OCI-LY7 (cell line): ENCODE measurements around the gene STUM. TPM values are rescaled to one million over a fixed set of nuclear protein-coding genes. Genes with fewer than 3 reads are reported as not detected.

Experiments
- BruUV-seq: library from RNA; stranded (reverse); fragments of 400-500 nt; replicated peaks from 2 replicates; lab custom pipeline; 2021; lab: Mats Ljungman, UMichigan
- CTCF ChIA-PET: fragments of 300-600 bp; sonication (Branson Sonifier 250); formaldehyde crosslinking; loops from one replicate; lab custom pipeline; 2022; ENCODE audit warnings: antibody characterized with exemption; ENCODE audit not compliant: unreplicated experiment; lab: Charles Lee
- POLR2A ChIA-PET: fragments of 300-600 bp; sonication (Branson Sonifier 250); formaldehyde crosslinking; loops from one replicate; lab custom pipeline; 2022; ENCODE audit warnings: antibody characterized with exemption; lab: Charles Lee
- DNase-seq: peaks from one replicate; pipeline ENCODE4 v3.0.0-alpha.2; 2015; ENCODE audit warnings: low spot score
- H2AFZ ChIP-seq: fragments of 200-600 bp; sonication (generic), shearing (Covaris generic); 2 replicates; pipeline ENCODE4 v1.6.1; 2014; ENCODE audit warnings: mild to moderate bottlenecking, antibody characterized with exemption, low read length, moderate library complexity
- H3K27ac ChIP-seq: fragments of 200-600 bp; sonication (generic); 2 replicates; pipeline ENCODE4 v1.5.1; 2014; ENCODE audit warnings: mixed run types, low read depth, mild to moderate bottlenecking, moderate library complexity, low read length, inconsistent platforms; ENCODE audit not compliant: poor library complexity, severe bottlenecking
- H3K36me3 ChIP-seq: fragments of 200-600 bp; sonication (generic); 2 replicates; pipeline ENCODE4 v1.6.1; 2014; ENCODE audit warnings: mild to moderate bottlenecking, antibody characterized with exemption, low read length, moderate library complexity, mixed read lengths; ENCODE audit not compliant: insufficient read depth
- H3K4me1 ChIP-seq: fragments of 200-600 bp; sonication (generic); 2 replicates; pipeline ENCODE4 v1.5.1; 2014; ENCODE audit warnings: mild to moderate bottlenecking, low read length; ENCODE audit not compliant: insufficient read depth, poor library complexity, severe bottlenecking
- H3K4me2 ChIP-seq: fragments of 200-600 bp; sonication (generic); 2 replicates; pipeline ENCODE4 v1.6.1; 2014; ENCODE audit warnings: mild to moderate bottlenecking, low read length
- H3K4me3 ChIP-seq: fragments of 200-600 bp; sonication (generic); 2 replicates; pipeline ENCODE4 v1.5.1; 2014; ENCODE audit warnings: mild to moderate bottlenecking, low read depth, low read length; ENCODE audit not compliant: poor library complexity, severe bottlenecking
- H3K79me2 ChIP-seq: fragments of 200-600 bp; sonication (generic); 2 replicates; pipeline ENCODE4 v1.6.1; 2016; ENCODE audit warnings: low read depth, mild to moderate bottlenecking, low read length, moderate library complexity, mixed read lengths; ENCODE audit not compliant: insufficient read depth
- H3K9me2 ChIP-seq: fragments of 200-600 bp; sonication (generic); 2 replicates; pipeline ENCODE4 v1.6.1; 2016; ENCODE audit warnings: mild to moderate bottlenecking, low read length, mixed read lengths; ENCODE audit not compliant: insufficient read depth
- H3K9me3 ChIP-seq: fragments of 200-600 bp; sonication (generic); 2 replicates; pipeline ENCODE4 v1.6.1; 2014; ENCODE audit warnings: mild to moderate bottlenecking, mixed run types, low read length, mixed read lengths
- H4K20me1 ChIP-seq: fragments of 200-600 bp; sonication (generic); 2 replicates; pipeline ENCODE4 v1.6.1; 2014; ENCODE audit warnings: mild to moderate bottlenecking, antibody characterized with exemption, low read length, moderate library complexity, mixed read lengths; ENCODE audit not compliant: insufficient read depth
- EZH2phosphoT487 ChIP-seq: fragments of 200-600 bp; sonication (generic); IDR thresholded peaks from 2 replicates; pipeline ENCODE4 v1.6.1; 2018; ENCODE audit warnings: low read depth, borderline replicate concordance, mild to moderate bottlenecking, mixed run types, antibody characterized with exemption, low read length, moderate library complexity, mixed read lengths
- intact Hi-C: fragments of 100-400 bp; cut with micrococcal nuclease; formaldehyde crosslinking; loops from one replicate; pipeline ENCODE4 v1.10.0; 2022; ENCODE audit not compliant: unreplicated experiment
- total RNA-seq, 2 experiments: library from RNA; depleted of rRNA in 1 of 2; stranded (reverse); fragments of >200 nt in 1 of 2; shearing (Covaris generic) in 1 of 2; gene quantifications; 2 replicates each; pipeline ENCODE4 v1.2.3, GENCODE V29; 2014 to 2022
- TF ChIP-seq, protein P1 (sequence below): fragments of 200-600 bp; sonication (generic); conservative IDR thresholded peaks from 2 replicates; pipeline ENCODE4 v1.5.1; 2014; ENCODE audit warnings: mild to moderate bottlenecking, antibody characterized with exemption, low read length, moderate library complexity, mixed read lengths

Gene STUM
- total RNA-seq, 2 experiments from 2014 or later, result not detected

DNA sequence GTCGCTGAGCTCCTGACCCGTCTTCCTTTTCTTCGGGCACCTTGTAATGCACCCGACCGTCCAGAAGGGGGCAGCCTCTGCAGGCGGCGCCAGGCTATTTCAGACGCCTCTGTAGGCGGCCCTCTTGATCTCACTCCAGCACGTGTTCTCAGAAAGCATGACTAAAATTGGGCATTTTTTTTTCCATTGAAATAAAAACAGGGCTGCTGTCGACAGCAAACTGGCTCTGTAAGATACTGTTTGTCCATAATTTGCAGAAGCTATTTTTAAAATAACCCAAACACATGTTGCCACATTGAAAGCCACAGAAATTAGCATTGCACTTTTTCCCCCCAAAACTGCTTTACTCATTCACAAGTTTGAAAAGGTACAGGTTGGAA lies 78.0 kb downstream of the STUM start:
- peak; percentile 77 for DNase-seq
- ChIA-PET CTCF (interaction anchor here (0.6 to 1.3 kb wide), 8 partner anchors 11 to 517 kb away, joined by 3 to 7 read pairs (median 3); no protein-coding TSS in a partner anchor), POLR2A (interaction anchor here (0.8 kb wide), 1 partner anchor 383 kb away, joined by 3 read pairs; no protein-coding TSS in a partner anchor)
- no peaks in the 10 kb centered on the region for H3K9me2 ChIP-seq
- no peaks in the 10 kb centered on the region for H3K36me3 ChIP-seq
- BruUV-seq, result no TSS peak
- H3K4me1 ChIP-seq, result peaks cover 3% of the 10 kb centered on the region
- no peak overlapping the region for H3K27ac ChIP-seq
- peaks cover 3% of the 10 kb centered on the region; the same call in 1 of the 2 replicates for H3K9me3 ChIP-seq
- intact Hi-C loops, result loop anchor here (1.0 to 2.0 kb wide), 2 partner anchors 202 kb away; no protein-coding TSS in a partner anchor
- TF ChIP-seq EZH2phosphoT487, result no peak
- TF ChIP-seq, protein P1, sequence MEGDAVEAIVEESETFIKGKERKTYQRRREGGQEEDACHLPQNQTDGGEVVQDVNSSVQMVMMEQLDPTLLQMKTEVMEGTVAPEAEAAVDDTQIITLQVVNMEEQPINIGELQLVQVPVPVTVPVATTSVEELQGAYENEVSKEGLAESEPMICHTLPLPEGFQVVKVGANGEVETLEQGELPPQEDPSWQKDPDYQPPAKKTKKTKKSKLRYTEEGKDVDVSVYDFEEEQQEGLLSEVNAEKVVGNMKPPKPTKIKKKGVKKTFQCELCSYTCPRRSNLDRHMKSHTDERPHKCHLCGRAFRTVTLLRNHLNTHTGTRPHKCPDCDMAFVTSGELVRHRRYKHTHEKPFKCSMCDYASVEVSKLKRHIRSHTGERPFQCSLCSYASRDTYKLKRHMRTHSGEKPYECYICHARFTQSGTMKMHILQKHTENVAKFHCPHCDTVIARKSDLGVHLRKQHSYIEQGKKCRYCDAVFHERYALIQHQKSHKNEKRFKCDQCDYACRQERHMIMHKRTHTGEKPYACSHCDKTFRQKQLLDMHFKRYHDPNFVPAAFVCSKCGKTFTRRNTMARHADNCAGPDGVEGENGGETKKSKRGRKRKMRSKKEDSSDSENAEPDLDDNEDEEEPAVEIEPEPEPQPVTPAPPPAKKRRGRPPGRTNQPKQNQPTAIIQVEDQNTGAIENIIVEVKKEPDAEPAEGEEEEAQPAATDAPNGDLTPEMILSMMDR, result peak; percentile 99
- peak overlapping the region; percentile 52 for H2AFZ ChIP-seq
- H3K79me2 ChIP-seq, result no peaks in the 10 kb centered on the region
- no peaks in the 10 kb centered on the region for H4K20me1 ChIP-seq
- H3K4me2 ChIP-seq, result peak overlapping the region; percentile 32; the same call in 1 of the 2 replicates
- no peak overlapping the region for H3K4me3 ChIP-seq

DNA sequence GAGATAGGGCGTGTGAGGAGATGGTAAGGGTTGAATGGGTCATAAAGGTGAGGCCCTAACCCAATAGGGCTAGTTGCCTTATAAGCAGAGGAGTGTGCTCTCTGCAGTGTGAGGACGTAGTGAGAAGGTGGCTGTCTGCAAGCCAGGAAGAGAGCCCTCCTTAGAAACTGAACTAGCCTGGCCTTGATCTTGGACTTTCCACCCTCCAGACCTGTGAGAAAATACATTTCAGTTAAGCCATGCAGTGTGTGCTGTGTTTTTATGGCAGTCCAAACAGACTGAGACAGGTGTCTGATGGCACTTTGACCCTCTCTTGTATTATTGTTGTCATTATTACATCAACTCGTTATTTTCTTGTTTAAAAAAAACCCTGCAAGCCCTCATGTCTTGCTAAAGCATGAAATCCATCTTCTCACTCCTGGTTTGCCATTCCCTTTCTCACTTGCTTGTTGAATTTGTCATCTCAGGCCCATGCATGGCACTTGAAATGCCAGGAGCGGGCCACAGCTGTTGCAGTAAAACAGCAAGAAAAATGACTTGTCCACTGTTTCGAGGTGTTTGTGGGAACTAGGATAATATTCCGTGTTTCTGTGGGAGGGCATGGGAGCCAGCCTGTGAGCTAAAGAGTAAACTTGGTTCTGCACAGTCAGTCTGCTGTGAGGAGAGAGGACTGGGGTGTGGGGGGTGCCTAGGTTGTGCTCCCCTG lies 78.6 kb downstream of the STUM start:
- Histone ChIP-seq H2AFZ (peak overlapping the region; percentile 52), H3K79me2 (no peaks in the 10 kb centered on the region), H3K4me3 (no peak overlapping the region), H3K9me3 (no peaks in the 10 kb centered on the region), H3K9me2 (no peaks in the 10 kb centered on the region), H3K4me2 (no peak overlapping the region), H4K20me1 (no peaks in the 10 kb centered on the region), H3K36me3 (no peaks in the 10 kb centered on the region; the same call in 1 of the 2 replicates), H3K4me1 (peaks cover 7% of the 10 kb centered on the region), H3K27ac (no peak overlapping the region)
- CTCF ChIA-PET, result interaction anchor here (1.0 to 1.3 kb wide), 3 partner anchors 19 to 204 kb away, joined by 3 read pairs; no protein-coding TSS in a partner anchor
- intact Hi-C loops, result loop anchor here (2.0 kb wide), 1 partner anchor 202 kb away; no protein-coding TSS in a partner anchor
- BruUV-seq, result TSS peak; percentile 33
- DNase-seq, result no peak
- POLR2A ChIA-PET, result no interaction called here
- TF ChIP-seq, protein P1, result no peak
- no peak for TF ChIP-seq EZH2phosphoT487
